H1 (cell line): ENCODE data around the gene KSR2. TPM values are rescaled to one million over a fixed set of nuclear protein-coding genes. Genes with fewer than 3 reads are reported as not detected.

Experiments used
- CTCF ChIA-PET: fragments of 300-600 bp; sonication (Branson Sonifier 250); formaldehyde crosslinking; loops from one replicate; lab custom pipeline; 2021; ENCODE audit not compliant: partially characterized antibody; lab: Charles Lee
- POLR2A ChIA-PET: fragments of 300-600 bp; sonication (Branson Sonifier 250); formaldehyde crosslinking; loops from one replicate; lab custom pipeline; 2021; ENCODE audit warnings: inconsistent platforms; ENCODE audit not compliant: partially characterized antibody; lab: Charles Lee
- DNase-seq, 2 experiments: peaks; one replicate each; pipeline versions ENCODE4 v3.0.0 to v3.0.0-alpha.2; 2010 to 2022; ENCODE audit warnings: low spot score in 2 of 2, low read depth in 1 of 2, mixed read lengths in 1 of 2
- FAIRE-seq: peaks from 2 replicates; lab custom pipeline; 2011; peaks lifted over from hg19 to GRCh38; lab: Jason Lieb, UNC
- H2AFZ ChIP-seq: 2 replicates; pipeline ENCODE4 v1.8.1; 2012; ENCODE audit warnings: low read length, inconsistent platforms
- H2AK5ac ChIP-seq: 2 replicates; pipeline ENCODE4 v1.6.1; 2013; ENCODE audit warnings: low read depth, low read length
- H2BK120ac ChIP-seq: replicated peaks from 2 replicates; pipeline ENCODE3; 2013; ENCODE audit warnings: low read depth, low read length, inconsistent platforms
- H2BK12ac ChIP-seq: 2 replicates; pipeline ENCODE4 v1.6.1; 2013; ENCODE audit warnings: low read depth, low read length
- H2BK15ac ChIP-seq: 2 replicates; pipeline ENCODE4 v1.6.1; 2013; ENCODE audit warnings: low read length
- H2BK20ac ChIP-seq: 2 replicates; pipeline ENCODE4 v1.6.1; 2013; ENCODE audit warnings: low read length
- H2BK5ac ChIP-seq: 2 replicates; pipeline ENCODE4 v1.6.1; 2013; ENCODE audit warnings: low read depth, low read length
- H3K14ac ChIP-seq: 2 replicates; pipeline ENCODE4 v1.6.1; 2013; ENCODE audit warnings: inconsistent platforms; ENCODE audit not compliant: insufficient read length
- H3K18ac ChIP-seq: 2 replicates; pipeline ENCODE4 v1.6.1; 2013; ENCODE audit warnings: low read length; ENCODE audit errors: extremely low read depth
- H3K23ac ChIP-seq: 2 replicates; pipeline ENCODE4 v1.6.1; 2013; ENCODE audit warnings: inconsistent platforms; ENCODE audit not compliant: insufficient read length
- H3K23me2 ChIP-seq: 2 replicates; pipeline ENCODE4 v1.6.1; 2013; ENCODE audit warnings: low read depth, low read length
- H3K27ac ChIP-seq: 2 replicates; pipeline ENCODE4 v1.6.1; 2011; ENCODE audit warnings: low read depth, low read length, inconsistent platforms
- H3K27me3 ChIP-seq, 4 experiments: replicated peaks in 1 of 4; 1 replicate in 1 of 4; 2 replicates in 3 of 4; pipeline versions ENCODE4 v1.6.1 to v1.8.1; 2011 to 2013; ENCODE audit warnings: low read length in 3 of 4, mild to moderate bottlenecking in 3 of 4, inconsistent platforms in 2 of 4, mixed read lengths in 2 of 4, moderate library complexity in 1 of 4; ENCODE audit not compliant: control insufficient read depth in 3 of 4, insufficient read depth in 3 of 4; ENCODE audit errors: extremely low read depth in 1 of 4
- H3K36me3 ChIP-seq, 4 experiments: 2 replicates each; pipeline versions ENCODE4 v1.6.1 to v1.8.1; 2011 to 2013; ENCODE audit warnings: mild to moderate bottlenecking in 4 of 4, low read length in 3 of 4, moderate library complexity in 2 of 4, control low read depth in 1 of 4, inconsistent platforms in 1 of 4; ENCODE audit not compliant: insufficient read depth in 4 of 4, control insufficient read depth in 2 of 4
- H3K4ac ChIP-seq: replicated peaks from 2 replicates; pipeline ENCODE3; 2013; ENCODE audit warnings: low read length, low read depth, mixed read lengths, inconsistent platforms; ENCODE audit not compliant: insufficient read length
- H3K4me1 ChIP-seq, 4 experiments: replicated peaks in 1 of 4; 1 replicate in 1 of 4; 2 replicates in 3 of 4; pipeline versions ENCODE4 v1.6.1 to v1.8.1; 2011 to 2013; ENCODE audit warnings: low read length in 3 of 4, inconsistent platforms in 2 of 4, mixed read lengths in 1 of 4; ENCODE audit not compliant: insufficient read depth in 4 of 4, control insufficient read depth in 3 of 4
- H3K4me2 ChIP-seq, 2 experiments: 2 replicates each; pipeline versions ENCODE4 v1.6.1 to v1.8.1; 2011 to 2013; ENCODE audit warnings: low read depth in 2 of 2, low read length in 2 of 2, control low read depth in 1 of 2, inconsistent platforms in 1 of 2, mild to moderate bottlenecking in 1 of 2; ENCODE audit not compliant: insufficient read depth in 1 of 2
- H3K4me3 ChIP-seq, 4 experiments: fragments of 200-600, 300-600 bp in 1 of 4; sonication (generic), shearing (Covaris generic), sonication (Bioruptor Twin) in 1 of 4; 2 replicates each; pipeline versions ENCODE4 v1.5.1 to v1.8.1; 2011 to 2016; ENCODE audit warnings: low read length in 4 of 4, low read depth in 3 of 4, control low read depth in 2 of 4, inconsistent platforms in 2 of 4, mild to moderate bottlenecking in 2 of 4, mixed read lengths in 1 of 4, moderate library complexity in 1 of 4; ENCODE audit not compliant: insufficient read depth in 2 of 4; ENCODE audit errors: extremely low read depth in 1 of 4
- H3K56ac ChIP-seq: replicated peaks from 2 replicates; pipeline ENCODE3; 2013; ENCODE audit warnings: low read depth, mild to moderate bottlenecking, mixed read lengths, low read length, inconsistent platforms; ENCODE audit not compliant: insufficient read length
- H3K79me1 ChIP-seq: 2 replicates; pipeline ENCODE4 v1.6.1; 2013; ENCODE audit warnings: low read depth, low read length, control low read depth
- H3K79me2 ChIP-seq, 2 experiments: 2 replicates each; pipeline versions ENCODE4 v1.6.1 to v1.8.1; 2012 to 2013; ENCODE audit warnings: low read length in 2 of 2, mild to moderate bottlenecking in 2 of 2, inconsistent platforms in 1 of 2; ENCODE audit not compliant: insufficient read depth in 2 of 2, control insufficient read depth in 1 of 2
- H3K9ac ChIP-seq, 4 experiments: replicated peaks in 1 of 4; 1 replicate in 1 of 4; 2 replicates in 3 of 4; pipeline versions ENCODE4 v1.6.1 to v1.8.1; 2011 to 2013; ENCODE audit warnings: low read depth in 3 of 4, low read length in 3 of 4, control low read depth in 2 of 4, mild to moderate bottlenecking in 2 of 4, moderate library complexity in 2 of 4, inconsistent platforms in 1 of 4; ENCODE audit errors: extremely low read depth in 1 of 4
- H3K9me3 ChIP-seq, 2 experiments: 2 replicates each; pipeline versions ENCODE4 v1.6.1 to v1.8.1; 2012 to 2013; ENCODE audit warnings: mild to moderate bottlenecking in 2 of 2, moderate library complexity in 2 of 2, control low read depth in 1 of 2, inconsistent platforms in 1 of 2, low read depth in 1 of 2, low read length in 1 of 2, mixed read lengths in 1 of 2; ENCODE audit not compliant: insufficient read depth in 2 of 2
- H4K20me1 ChIP-seq, 2 experiments: replicated peaks in 1 of 2; 2 replicates each; pipeline versions ENCODE3 to v1.8.1; 2011 to 2013; ENCODE audit warnings: inconsistent platforms in 2 of 2, low read length in 2 of 2, mild to moderate bottlenecking in 1 of 2; ENCODE audit not compliant: insufficient read depth in 2 of 2, control insufficient read depth in 1 of 2
- H4K5ac ChIP-seq: 2 replicates; pipeline ENCODE4 v1.6.1; 2013; ENCODE audit warnings: low read length, low read depth, mixed read lengths, inconsistent platforms; ENCODE audit not compliant: insufficient read length
- H4K8ac ChIP-seq: 2 replicates; pipeline ENCODE4 v1.8.0; 2013; ENCODE audit warnings: mild to moderate bottlenecking, moderate library complexity, low read length, inconsistent platforms; ENCODE audit not compliant: insufficient read depth; ENCODE audit errors: extremely low read depth
- H4K91ac ChIP-seq: replicated peaks from 2 replicates; pipeline ENCODE3; 2013; ENCODE audit warnings: low read length, mixed read lengths, inconsistent platforms; ENCODE audit not compliant: insufficient read length
- CBX5 ChIP-seq: fragments of 300-800, 300-1000 bp; sonication (generic); IDR thresholded peaks from 2 replicates; pipeline ENCODE4 v1.7.1; 2016; ENCODE audit warnings: antibody characterized with exemption, low read length, low read depth
- WGBS, 2 experiments: shearing (Covaris generic) in 1 of 2; methylation state at CpG; one replicate each; pipeline versions ENCODE4 v1.1.6 to v1.1.7; 2013 to 2015; ENCODE audit warnings: low lambda C conversion rate in 2 of 2, mixed read lengths in 2 of 2, inconsistent platforms in 1 of 2, low coverage in 1 of 2, missing lambda C conversion rate in 1 of 2; ENCODE audit not compliant: insufficient replicate concordance in 2 of 2, insufficient coverage in 1 of 2, insufficient read length in 1 of 2; ENCODE audit errors: extremely low coverage in 1 of 2, missing lambda C conversion rate in 1 of 2; 5-methylcytosine and 5-hydroxymethylcytosine counted together
- polyA plus RNA-seq, 7 experiments: library from polyadenylated mRNA; depleted of rRNA in 3 of 7; stranded (reverse) in 5 of 7; unstranded in 2 of 7; fragments of >200 nt in 5 of 7; fragments of 200-250 nt in 2 of 7; gene quantifications; 1 replicate in 5 of 7; 2 replicates in 1 of 7; 4 replicates in 1 of 7; pipeline versions ENCODE4 v1.2.1 to v1.2.3, GENCODE V29; 2011 to 2013; ENCODE audit warnings: missing spikeins in 2 of 7, mixed read lengths in 2 of 7
- total RNA-seq: library from RNA; stranded (reverse); fragmentation: NEBNext Ultra II Directional; extraction: Animal tissue kit (Norgen Biotek cat#: 25700); gene quantifications from 2 replicates; pipeline ENCODE4 v1.2.1, GENCODE V29; 2021

KSR2 gene
- total and polyA plus RNA-seq, 2 of the 8 experiments (the other 6 are each of a cell fraction or from before 2014, with no cell fraction given) = 0.74 to 2.2 TPM

- H4K20me1 ChIP-seq = no peaks in the 10 kb centered on the region
- CTCF ChIA-PET = interaction anchor here (0.9 to 4.0 kb wide), 5 partner anchors 12 to 197 kb away, joined by 3 to 16 read pairs (median 4); no protein-coding TSS in a partner anchor
- no peak for TF ChIP-seq CBX5
Observed at GRCh38 chr12:117640511-117640910, 328.3 kb downstream of the KSR2 start.

More at GRCh38 chr12:117640511-117640910, 328.3 kb downstream of the KSR2 start:
- Histone ChIP-seq H2AK5ac (no peak overlapping the region), H3K4me2 (no peak overlapping the region), H3K4me3 (no peak overlapping the region), H2BK15ac (no peak overlapping the region), H2AFZ (no peak overlapping the region), H3K27me3 (no peaks in the 10 kb centered on the region), H3K23ac (no peak overlapping the region), H3K9ac (no peak overlapping the region), H3K23me2 (no peaks in the 10 kb centered on the region), H3K36me3 (no peaks in the 10 kb centered on the region), H3K79me1 (no peaks in the 10 kb centered on the region), H3K4me1 (no peaks in the 10 kb centered on the region), H4K8ac (no peak overlapping the region), H3K79me2 (no peaks in the 10 kb centered on the region), H2BK5ac (no peak overlapping the region), H3K56ac (no peak overlapping the region), H2BK20ac (no peak overlapping the region), H4K91ac (no peak overlapping the region), H3K9me3 (peaks cover 2 to 5% of the 10 kb centered on the region in 2 experiments; a peak in 1 of 4 replicates), H3K18ac (no peak overlapping the region), H4K5ac (no peak overlapping the region), H3K14ac (no peak overlapping the region), H3K4ac (no peak overlapping the region), H2BK120ac (no peak overlapping the region), H2BK12ac (no peak overlapping the region), H3K27ac (no peak overlapping the region)
- WGBS, 2 experiments = 90% methylated on average over 6 of the region's 6 CpGs; no CpG with 5 or more reads in 1 of the 2 experiments
- POLR2A ChIA-PET = no interaction called here
- no peak for DNase-seq
- no peak for FAIRE-seq
